HG02571 (cell line): Measurements from ENCODE around the gene P3H4.

Experiments used
- ATAC-seq: cut with Tn5 transposase; IDR thresholded peaks from one replicate; pipeline ENCODE4 v1.9.1; 2021; ENCODE audit warnings: mild to moderate bottlenecking, moderate library complexity; ENCODE audit not compliant: unreplicated experiment

P3H4 gene

GRCh38 chr17:41822216-41823140 is 10.7 kb upstream of the P3H4 start:
- no peak for ATAC-seq

GRCh38 chr17:41821776-41822175 is 10.0 kb upstream of the P3H4 start:
- no peak for ATAC-seq

GRCh38 chr17:41818024-41818423 is 6.3 kb upstream of the P3H4 start:
- ATAC-seq = no peak

- ATAC-seq = no peak
Measured at GRCh38 chr17:41816637-41817320, 5.0 kb upstream of the P3H4 start.

- ATAC-seq = no peak
Measured at GRCh38 chr17:41814195-41814594, 2.4 kb upstream of the P3H4 start.

GRCh38 chr17:41813699-41814124 is 2.0 kb upstream of the P3H4 start:
- no peak for ATAC-seq

GRCh38 chr17:41813152-41813680 is 1.5 kb upstream of the P3H4 start:
- ATAC-seq = no peak

GRCh38 chr17:41812381-41813151 is 817 bp upstream of the P3H4 start, which contains the start of gene FKBP10:
FKBP10 (plus strand) TSS chr17:41813004; CDS start chr17:41813035, 31 bp downstream.
- ATAC-seq = no peak

GRCh38 chr17:41810659-41811548 is 845 bp downstream of the P3H4 start:
- ATAC-seq = no peak

- no peak for ATAC-seq
Measured at GRCh38 chr17:41806685-41807445, 4.9 kb downstream of the P3H4 start.

GRCh38 chr17:41803049-41804020 is 8.4 kb downstream of the P3H4 start:
- no peak for ATAC-seq

- no peak for ATAC-seq
Measured at GRCh38 chr17:41801374-41802271, 10.1 kb downstream of the P3H4 start.

- no peak for ATAC-seq
Measured at GRCh38 chr17:41800601-41801373, 11.0 kb downstream of the P3H4 start.

- no peak for ATAC-seq
Measured at GRCh38 chr17:41799366-41799765, 12.4 kb downstream of the P3H4 start.

GRCh38 chr17:41797377-41797776 is 14.4 kb downstream of the P3H4 start:
- no peak for ATAC-seq
